MM.1S (cell line): Measurements from ENCODE around the gene RHOXF2.
"Not testable (repeated sequence)": the region's sequence is repeated elsewhere in the genome, so short reads cannot be mapped to it uniquely, and the experiment has no call there.

Experiments used
- DNase-seq: peaks from one replicate; pipeline ENCODE4 v3.0.0-alpha.2; 2015
- H2AFZ ChIP-seq: fragments of 300-600 bp; sonication (generic); 2 replicates; pipeline ENCODE4 v1.6.0; 2016; ENCODE audit warnings: antibody characterized with exemption, low read length
- H3F3A ChIP-seq: fragments of 300-600 bp; sonication (generic); 2 replicates; pipeline ENCODE4 v1.6.1; 2016; ENCODE audit warnings: mild to moderate bottlenecking, antibody characterized with exemption, low read length, moderate library complexity, mixed read lengths; ENCODE audit not compliant: insufficient read depth
- H3K27ac ChIP-seq: fragments of 300-600 bp; sonication (generic); 2 replicates; pipeline ENCODE4 v1.5.1; 2016; ENCODE audit warnings: mild to moderate bottlenecking, low read length
- H3K27me3 ChIP-seq: fragments of 300-600 bp; sonication (generic); replicated peaks from 2 replicates; pipeline ENCODE4 v1.6.0; 2016; ENCODE audit warnings: low read length; ENCODE audit not compliant: insufficient read depth
- H3K36me3 ChIP-seq: fragments of 300-600 bp; sonication (generic); replicated peaks from 2 replicates; pipeline ENCODE4 v1.6.1; 2016; ENCODE audit warnings: mild to moderate bottlenecking, low read length, mixed read lengths; ENCODE audit not compliant: insufficient read depth
- H3K4me1 ChIP-seq: fragments of 300-600 bp; sonication (generic); 2 replicates; pipeline ENCODE4 v1.6.1; 2016; ENCODE audit warnings: low read length, mixed read lengths
- H3K4me2 ChIP-seq: fragments of 300-600 bp; sonication (generic); 2 replicates; pipeline ENCODE4 v1.6.0; 2016; ENCODE audit warnings: low read depth, low read length
- H3K4me3 ChIP-seq: fragments of 300-600 bp; sonication (generic); 2 replicates; pipeline ENCODE4 v1.5.1; 2016; ENCODE audit warnings: low read length, mixed read lengths
- H3K79me2 ChIP-seq: fragments of 300-600 bp; sonication (generic); 2 replicates; pipeline ENCODE4 v1.6.1; 2016; ENCODE audit warnings: mixed run types, low read length, mixed read lengths
- H3K9ac ChIP-seq: fragments of 300-600 bp; sonication (generic); 2 replicates; pipeline ENCODE4 v1.6.1; 2016; ENCODE audit warnings: low read length, mixed read lengths
- H3K9me2 ChIP-seq: fragments of 300-600 bp; sonication (generic); replicated peaks from 2 replicates; pipeline ENCODE4 v1.6.1; 2016; ENCODE audit warnings: mild to moderate bottlenecking, low read length, mixed read lengths; ENCODE audit not compliant: insufficient read depth
- H3K9me3 ChIP-seq: fragments of 300-600 bp; sonication (generic); replicated peaks from 2 replicates; pipeline ENCODE4 v1.6.1; 2016; ENCODE audit warnings: mild to moderate bottlenecking, low read length, mixed read lengths; ENCODE audit not compliant: insufficient read depth
- H4K20me1 ChIP-seq: fragments of 300-600 bp; sonication (generic); 2 replicates; pipeline ENCODE4 v1.6.1; 2016; ENCODE audit warnings: mild to moderate bottlenecking, low read length, moderate library complexity, mixed read lengths; ENCODE audit not compliant: insufficient read depth
- EZH2 ChIP-seq: fragments of 300-600 bp; sonication (generic); optimal IDR thresholded peaks from 2 replicates; pipeline ENCODE3; 2017; ENCODE audit warnings: low read depth, mild to moderate bottlenecking, antibody characterized with exemption, low read length, mixed read lengths
- EZH2phosphoT487 ChIP-seq: fragments of 300-600 bp; sonication (generic); IDR thresholded peaks from 2 replicates; pipeline ENCODE4 v1.6.1; 2018; ENCODE audit warnings: antibody characterized with exemption, low read length
- TF ChIP-seq, protein P1 (sequence below): fragments of 300-600 bp; sonication (generic); IDR thresholded peaks from 2 replicates; pipeline ENCODE4 v1.5.1; 2016; ENCODE audit warnings: antibody characterized with exemption, low read length, mixed read lengths

Gene RHOXF2, protein sequence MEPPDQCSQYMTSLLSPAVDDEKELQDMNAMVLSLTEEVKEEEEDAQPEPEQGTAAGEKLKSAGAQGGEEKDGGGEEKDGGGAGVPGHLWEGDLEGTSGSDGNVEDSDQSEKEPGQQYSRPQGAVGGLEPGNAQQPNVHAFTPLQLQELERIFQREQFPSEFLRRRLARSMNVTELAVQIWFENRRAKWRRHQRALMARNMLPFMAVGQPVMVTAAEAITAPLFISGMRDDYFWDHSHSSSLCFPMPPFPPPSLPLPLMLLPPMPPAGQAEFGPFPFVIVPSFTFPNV

DNA sequence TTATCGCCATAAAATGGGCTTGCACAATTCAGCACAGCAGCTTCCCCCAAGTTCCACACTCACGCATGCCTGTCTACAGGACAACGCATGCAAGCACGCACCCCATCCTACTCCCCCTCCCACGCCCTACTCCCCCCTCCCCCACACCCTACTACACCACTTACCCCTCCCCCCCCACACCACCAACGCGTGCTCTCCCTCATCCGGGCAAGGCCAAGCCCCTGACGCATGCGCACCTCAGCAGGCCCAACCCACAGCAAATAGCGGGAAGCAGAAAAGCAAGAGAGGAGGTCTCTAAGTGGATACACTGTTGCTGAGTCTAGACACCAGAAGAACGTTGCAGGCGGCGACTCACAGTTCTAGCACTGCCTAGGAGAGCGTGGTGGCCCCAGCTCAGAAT, at the start of gene RHOXF2:
Gene RHOXF2, plus strand, starts transcription at position 301 of the 400 bp plus-strand sequence. CDS start 138 bp downstream, outside the sequence.
- not testable (repeated sequence) for H3K9ac ChIP-seq, H3K9me2 ChIP-seq, H3K36me3 ChIP-seq, H3K27ac ChIP-seq, H3K4me3 ChIP-seq, H2AFZ ChIP-seq, H3F3A ChIP-seq, H3K79me2 ChIP-seq, H3K4me1 ChIP-seq, H3K4me2 ChIP-seq, H4K20me1 ChIP-seq, H3K27me3 ChIP-seq, H3K9me3 ChIP-seq, DNase-seq

DNA sequence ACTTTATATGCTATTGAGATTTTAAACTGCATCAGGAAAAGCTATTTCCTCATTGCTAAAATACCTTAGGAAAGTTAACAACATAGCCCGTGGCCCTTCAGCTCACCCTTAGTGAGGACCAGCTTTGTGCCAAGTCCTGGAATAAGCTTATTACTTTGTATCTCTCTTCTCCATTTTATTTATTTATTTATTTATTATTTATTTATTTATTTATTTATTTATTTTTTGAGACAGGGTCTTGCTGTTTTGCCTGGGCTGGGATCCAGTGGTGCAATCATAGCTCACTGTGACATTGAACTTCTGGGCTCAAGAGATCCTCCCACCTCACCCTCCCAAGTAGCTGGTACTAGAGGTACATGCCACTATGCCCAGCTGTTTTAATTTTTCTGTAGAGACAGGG, 49.0 kb upstream of the RHOXF2 start:
- Histone ChIP-seq H3K9ac (no peak overlapping the region), H3K4me2 (no peak overlapping the region), H3K27me3 (no peaks in the 10 kb centered on the region), H3K27ac (no peak overlapping the region), H3K4me3 (no peak overlapping the region), H3K79me2 (no peaks in the 10 kb centered on the region), H2AFZ (no peak overlapping the region), H3F3A (no peaks in the 10 kb centered on the region), H4K20me1 (no peaks in the 10 kb centered on the region), H3K9me2 (no peaks in the 10 kb centered on the region), H3K9me3 (no peaks in the 10 kb centered on the region), H3K4me1 (no peaks in the 10 kb centered on the region), H3K36me3 (no peaks in the 10 kb centered on the region)
- DNase-seq: no peak
- no peak for TF ChIP-seq EZH2phosphoT487
- TF ChIP-seq EZH2: no peak
- TF ChIP-seq, protein P1, sequence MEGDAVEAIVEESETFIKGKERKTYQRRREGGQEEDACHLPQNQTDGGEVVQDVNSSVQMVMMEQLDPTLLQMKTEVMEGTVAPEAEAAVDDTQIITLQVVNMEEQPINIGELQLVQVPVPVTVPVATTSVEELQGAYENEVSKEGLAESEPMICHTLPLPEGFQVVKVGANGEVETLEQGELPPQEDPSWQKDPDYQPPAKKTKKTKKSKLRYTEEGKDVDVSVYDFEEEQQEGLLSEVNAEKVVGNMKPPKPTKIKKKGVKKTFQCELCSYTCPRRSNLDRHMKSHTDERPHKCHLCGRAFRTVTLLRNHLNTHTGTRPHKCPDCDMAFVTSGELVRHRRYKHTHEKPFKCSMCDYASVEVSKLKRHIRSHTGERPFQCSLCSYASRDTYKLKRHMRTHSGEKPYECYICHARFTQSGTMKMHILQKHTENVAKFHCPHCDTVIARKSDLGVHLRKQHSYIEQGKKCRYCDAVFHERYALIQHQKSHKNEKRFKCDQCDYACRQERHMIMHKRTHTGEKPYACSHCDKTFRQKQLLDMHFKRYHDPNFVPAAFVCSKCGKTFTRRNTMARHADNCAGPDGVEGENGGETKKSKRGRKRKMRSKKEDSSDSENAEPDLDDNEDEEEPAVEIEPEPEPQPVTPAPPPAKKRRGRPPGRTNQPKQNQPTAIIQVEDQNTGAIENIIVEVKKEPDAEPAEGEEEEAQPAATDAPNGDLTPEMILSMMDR: no peak

DNA sequence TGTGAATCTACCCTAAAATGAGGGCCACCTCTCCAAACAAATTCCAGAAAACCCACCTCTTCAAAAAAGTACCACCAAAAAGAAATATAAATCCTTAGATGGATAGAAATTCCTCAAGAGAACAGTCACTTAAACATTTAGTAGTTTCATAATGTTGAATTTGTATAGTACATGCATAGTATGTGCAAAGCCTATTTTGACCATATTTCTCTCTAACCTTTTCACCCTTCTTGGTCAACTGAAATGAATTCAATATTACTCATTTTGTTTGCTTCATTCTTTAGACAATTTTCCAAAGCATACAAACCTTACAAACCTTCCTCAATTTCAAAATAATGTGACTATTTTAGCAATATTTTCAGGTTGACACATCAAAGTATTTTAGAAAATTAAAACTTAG, 46.8 kb upstream of the RHOXF2 start:
- H3F3A ChIP-seq: no peaks in the 10 kb centered on the region
- no peak overlapping the region for H3K4me3 ChIP-seq
- H2AFZ ChIP-seq: no peak overlapping the region
- H3K9me2 ChIP-seq: no peaks in the 10 kb centered on the region
- no peaks in the 10 kb centered on the region for H3K36me3 ChIP-seq
- H3K27me3 ChIP-seq: no peaks in the 10 kb centered on the region
- H3K9ac ChIP-seq: no peak overlapping the region
- no peak for DNase-seq
- TF ChIP-seq EZH2 (no peak), EZH2phosphoT487 (no peak)
- TF ChIP-seq, protein P1: no peak
- H3K4me1 ChIP-seq: no peaks in the 10 kb centered on the region
- no peaks in the 10 kb centered on the region for H3K9me3 ChIP-seq
- H4K20me1 ChIP-seq: no peaks in the 10 kb centered on the region
- no peaks in the 10 kb centered on the region for H3K79me2 ChIP-seq
- no peak overlapping the region for H3K27ac ChIP-seq
- no peak overlapping the region for H3K4me2 ChIP-seq

DNA sequence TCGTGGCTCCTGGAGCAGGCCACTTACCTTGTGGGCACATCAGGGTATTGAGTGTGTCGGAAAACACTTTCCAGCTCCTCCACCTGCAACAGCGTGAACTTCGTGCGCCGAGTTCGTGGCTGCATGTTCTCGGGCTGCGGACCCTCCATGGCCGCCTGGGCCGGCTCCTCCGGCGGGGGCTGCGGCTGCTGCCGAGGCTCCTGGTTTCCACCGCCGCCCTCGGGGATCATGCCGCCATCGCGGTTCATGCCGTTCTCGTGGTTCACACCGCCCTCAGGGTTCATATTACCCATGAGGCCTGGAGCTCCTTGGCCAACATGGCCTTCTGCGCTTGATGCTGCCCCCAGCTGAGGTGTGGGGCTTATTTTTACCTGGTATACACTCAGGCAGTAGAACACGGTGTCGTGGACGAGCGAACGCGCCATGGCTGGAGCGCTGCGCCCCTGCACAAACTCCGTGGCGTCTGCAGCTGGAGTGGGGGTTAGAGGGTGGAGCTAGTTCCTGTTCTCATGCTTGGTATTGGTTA, 42.9 kb upstream of the RHOXF2 start, which contains the start of gene RHOXF1:
Gene RHOXF1, minus strand, starts transcription at position 476 of the 526 bp plus-strand sequence. Its CDS starts 51 bp downstream, at position 425.
- Histone ChIP-seq H3K27ac (no peak within 1 kb of the TSS), H3K79me2 (no peaks in the 10 kb centered on the region), H3K4me3 (no peak within 1 kb of the TSS), H3K9ac (no peak within 1 kb of the TSS), H3K36me3 (no peaks in the 10 kb centered on the region), H3K9me2 (no peaks in the 10 kb centered on the region), H4K20me1 (no peaks in the 10 kb centered on the region), H3K4me1 (no peaks in the 10 kb centered on the region), H2AFZ (no peak within 1 kb of the TSS), H3F3A (no peaks in the 10 kb centered on the region), H3K27me3 (no peaks in the 10 kb centered on the region), H3K4me2 (no peak within 1 kb of the TSS), H3K9me3 (no peaks in the 10 kb centered on the region)
- DNase-seq: no peak
- TF ChIP-seq EZH2phosphoT487: no peak
